ENCODE results near the gene CFAP97D1. TPM values are rescaled to one million over a fixed set of nuclear protein-coding genes. Genes with fewer than 3 reads are reported as not detected.

The CFAP97D1 gene
- total RNA-seq, 1 experiment from 2014 or later = 0.13 TPM

DNA sequence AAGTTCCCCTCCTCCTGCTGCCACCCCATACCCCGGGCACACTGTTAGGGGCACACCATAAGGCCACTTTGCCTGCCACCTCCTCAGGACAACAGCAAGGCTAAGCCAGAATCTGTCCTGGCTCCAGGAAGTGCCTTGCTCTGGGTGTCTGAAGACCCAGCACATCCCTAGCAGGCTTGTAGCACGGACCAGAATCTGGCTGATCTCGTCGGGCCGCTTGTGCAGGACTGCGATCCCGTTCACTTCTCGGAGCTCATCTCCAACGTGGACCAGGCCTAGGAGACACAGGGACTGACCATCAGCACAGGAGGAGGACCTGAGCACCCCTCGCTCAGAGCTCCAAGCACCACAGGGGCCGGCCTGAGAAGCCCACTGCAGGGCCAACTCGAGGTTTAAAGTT is 45.3 kb downstream of the CFAP97D1 start:
- ChIA-PET CTCF (interaction anchor here (1.5 to 1.8 kb wide), 2 partner anchors 9 to 21 kb away, joined by 4 to 12 read pairs; partner anchors contain the start of gene CD300LG), POLR2A (no interaction called here)
- no peak overlapping the region for H3K27ac Mint-ChIP-seq
- ATAC-seq = no peak
- no peak for DNase-seq (ENCODE audit: low spot score)
- peaks cover 13% of the 10 kb centered on the region; the same call in 1 of the 2 replicates for H3K36me3 Mint-ChIP-seq
- H3K4me3 Mint-ChIP-seq = no peak overlapping the region
- TF ChIP-seq KAT7 (CRISPR knock-in tag; IDR thresholded peaks at IDR 0.05; ENCODE audit: borderline replicate concordance) (no peak), ATF1 (CRISPR knock-in tag; IDR thresholded peaks at IDR 0.05) (no peak), RORB (CRISPR knock-in tag; IDR thresholded peaks at IDR 0.05) (no peak), OVOL2 (CRISPR knock-in tag; IDR thresholded peaks at IDR 0.05; ENCODE audit: borderline replicate concordance) (no peak), SMAD3 (CRISPR knock-in tag; IDR thresholded peaks at IDR 0.05; ENCODE audit: borderline replicate concordance) (no peak)
- TF ChIP-seq, protein P1, sequence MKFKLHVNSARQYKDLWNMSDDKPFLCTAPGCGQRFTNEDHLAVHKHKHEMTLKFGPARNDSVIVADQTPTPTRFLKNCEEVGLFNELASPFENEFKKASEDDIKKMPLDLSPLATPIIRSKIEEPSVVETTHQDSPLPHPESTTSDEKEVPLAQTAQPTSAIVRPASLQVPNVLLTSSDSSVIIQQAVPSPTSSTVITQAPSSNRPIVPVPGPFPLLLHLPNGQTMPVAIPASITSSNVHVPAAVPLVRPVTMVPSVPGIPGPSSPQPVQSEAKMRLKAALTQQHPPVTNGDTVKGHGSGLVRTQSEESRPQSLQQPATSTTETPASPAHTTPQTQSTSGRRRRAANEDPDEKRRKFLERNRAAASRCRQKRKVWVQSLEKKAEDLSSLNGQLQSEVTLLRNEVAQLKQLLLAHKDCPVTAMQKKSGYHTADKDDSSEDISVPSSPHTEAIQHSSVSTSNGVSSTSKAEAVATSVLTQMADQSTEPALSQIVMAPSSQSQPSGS (CRISPR knock-in tag; IDR thresholded peaks at IDR 0.05; ENCODE audit: borderline replicate concordance, low read depth) = no peak
- TF ChIP-seq, protein P2, sequence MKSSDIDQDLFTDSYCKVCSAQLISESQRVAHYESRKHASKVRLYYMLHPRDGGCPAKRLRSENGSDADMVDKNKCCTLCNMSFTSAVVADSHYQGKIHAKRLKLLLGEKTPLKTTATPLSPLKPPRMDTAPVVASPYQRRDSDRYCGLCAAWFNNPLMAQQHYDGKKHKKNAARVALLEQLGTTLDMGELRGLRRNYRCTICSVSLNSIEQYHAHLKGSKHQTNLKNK (CRISPR knock-in tag; IDR thresholded peaks at IDR 0.05) = no peak
- TF ChIP-seq, protein P3, sequence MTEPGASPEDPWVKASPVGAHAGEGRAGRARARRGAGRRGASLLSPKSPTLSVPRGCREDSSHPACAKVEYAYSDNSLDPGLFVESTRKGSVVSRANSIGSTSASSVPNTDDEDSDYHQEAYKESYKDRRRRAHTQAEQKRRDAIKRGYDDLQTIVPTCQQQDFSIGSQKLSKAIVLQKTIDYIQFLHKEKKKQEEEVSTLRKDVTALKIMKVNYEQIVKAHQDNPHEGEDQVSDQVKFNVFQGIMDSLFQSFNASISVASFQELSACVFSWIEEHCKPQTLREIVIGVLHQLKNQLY (CRISPR knock-in tag; IDR thresholded peaks at IDR 0.05) = no peak
- TF ChIP-seq, protein P4, sequence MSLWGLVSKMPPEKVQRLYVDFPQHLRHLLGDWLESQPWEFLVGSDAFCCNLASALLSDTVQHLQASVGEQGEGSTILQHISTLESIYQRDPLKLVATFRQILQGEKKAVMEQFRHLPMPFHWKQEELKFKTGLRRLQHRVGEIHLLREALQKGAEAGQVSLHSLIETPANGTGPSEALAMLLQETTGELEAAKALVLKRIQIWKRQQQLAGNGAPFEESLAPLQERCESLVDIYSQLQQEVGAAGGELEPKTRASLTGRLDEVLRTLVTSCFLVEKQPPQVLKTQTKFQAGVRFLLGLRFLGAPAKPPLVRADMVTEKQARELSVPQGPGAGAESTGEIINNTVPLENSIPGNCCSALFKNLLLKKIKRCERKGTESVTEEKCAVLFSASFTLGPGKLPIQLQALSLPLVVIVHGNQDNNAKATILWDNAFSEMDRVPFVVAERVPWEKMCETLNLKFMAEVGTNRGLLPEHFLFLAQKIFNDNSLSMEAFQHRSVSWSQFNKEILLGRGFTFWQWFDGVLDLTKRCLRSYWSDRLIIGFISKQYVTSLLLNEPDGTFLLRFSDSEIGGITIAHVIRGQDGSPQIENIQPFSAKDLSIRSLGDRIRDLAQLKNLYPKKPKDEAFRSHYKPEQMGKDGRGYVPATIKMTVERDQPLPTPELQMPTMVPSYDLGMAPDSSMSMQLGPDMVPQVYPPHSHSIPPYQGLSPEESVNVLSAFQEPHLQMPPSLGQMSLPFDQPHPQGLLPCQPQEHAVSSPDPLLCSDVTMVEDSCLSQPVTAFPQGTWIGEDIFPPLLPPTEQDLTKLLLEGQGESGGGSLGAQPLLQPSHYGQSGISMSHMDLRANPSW (CRISPR knock-in tag; conservative IDR thresholded peaks at IDR 0.05; ENCODE audit: low read depth) = no peak
- peaks cover 3% of the 10 kb centered on the region for H3K4me1 Mint-ChIP-seq
- no peaks in the 10 kb centered on the region for H3K9me3 Mint-ChIP-seq
- no peaks in the 10 kb centered on the region for H3K27me3 Mint-ChIP-seq (ENCODE audit: low read depth)

DNA sequence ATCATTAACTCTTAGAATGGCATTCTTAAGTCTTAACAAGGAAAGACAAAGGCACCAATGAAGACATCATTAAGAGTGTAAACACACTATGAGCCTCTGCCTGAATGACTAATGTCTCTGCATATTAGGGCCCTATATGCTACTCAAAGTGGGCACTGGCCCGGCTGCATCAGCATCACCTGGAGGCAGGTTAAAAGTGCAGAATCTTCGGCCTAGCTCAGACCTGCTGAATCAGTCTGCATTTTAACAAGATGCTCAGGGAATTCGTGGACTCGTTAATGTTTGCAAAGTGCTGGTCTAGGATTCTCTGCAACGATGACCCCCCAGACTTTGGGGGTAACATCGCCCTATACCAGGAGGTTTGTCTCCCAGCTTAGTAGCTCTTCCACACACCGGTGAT is 46.0 kb downstream of the CFAP97D1 start:
- POLR2A ChIA-PET = no interaction called here
- no peak overlapping the region for H3K4me3 Mint-ChIP-seq
- ATAC-seq = no peak
- TF ChIP-seq RELA (CRISPR knock-in tag; IDR thresholded peaks at IDR 0.05; ENCODE audit: borderline replicate concordance) (no peak), OVOL2 (CRISPR knock-in tag; IDR thresholded peaks at IDR 0.05; ENCODE audit: borderline replicate concordance) (no peak)
- TF ChIP-seq, protein P5, sequence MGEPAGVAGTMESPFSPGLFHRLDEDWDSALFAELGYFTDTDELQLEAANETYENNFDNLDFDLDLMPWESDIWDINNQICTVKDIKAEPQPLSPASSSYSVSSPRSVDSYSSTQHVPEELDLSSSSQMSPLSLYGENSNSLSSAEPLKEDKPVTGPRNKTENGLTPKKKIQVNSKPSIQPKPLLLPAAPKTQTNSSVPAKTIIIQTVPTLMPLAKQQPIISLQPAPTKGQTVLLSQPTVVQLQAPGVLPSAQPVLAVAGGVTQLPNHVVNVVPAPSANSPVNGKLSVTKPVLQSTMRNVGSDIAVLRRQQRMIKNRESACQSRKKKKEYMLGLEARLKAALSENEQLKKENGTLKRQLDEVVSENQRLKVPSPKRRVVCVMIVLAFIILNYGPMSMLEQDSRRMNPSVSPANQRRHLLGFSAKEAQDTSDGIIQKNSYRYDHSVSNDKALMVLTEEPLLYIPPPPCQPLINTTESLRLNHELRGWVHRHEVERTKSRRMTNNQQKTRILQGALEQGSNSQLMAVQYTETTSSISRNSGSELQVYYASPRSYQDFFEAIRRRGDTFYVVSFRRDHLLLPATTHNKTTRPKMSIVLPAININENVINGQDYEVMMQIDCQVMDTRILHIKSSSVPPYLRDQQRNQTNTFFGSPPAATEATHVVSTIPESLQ (CRISPR knock-in tag; IDR thresholded peaks at IDR 0.05) = no peak
- TF ChIP-seq, protein P6, sequence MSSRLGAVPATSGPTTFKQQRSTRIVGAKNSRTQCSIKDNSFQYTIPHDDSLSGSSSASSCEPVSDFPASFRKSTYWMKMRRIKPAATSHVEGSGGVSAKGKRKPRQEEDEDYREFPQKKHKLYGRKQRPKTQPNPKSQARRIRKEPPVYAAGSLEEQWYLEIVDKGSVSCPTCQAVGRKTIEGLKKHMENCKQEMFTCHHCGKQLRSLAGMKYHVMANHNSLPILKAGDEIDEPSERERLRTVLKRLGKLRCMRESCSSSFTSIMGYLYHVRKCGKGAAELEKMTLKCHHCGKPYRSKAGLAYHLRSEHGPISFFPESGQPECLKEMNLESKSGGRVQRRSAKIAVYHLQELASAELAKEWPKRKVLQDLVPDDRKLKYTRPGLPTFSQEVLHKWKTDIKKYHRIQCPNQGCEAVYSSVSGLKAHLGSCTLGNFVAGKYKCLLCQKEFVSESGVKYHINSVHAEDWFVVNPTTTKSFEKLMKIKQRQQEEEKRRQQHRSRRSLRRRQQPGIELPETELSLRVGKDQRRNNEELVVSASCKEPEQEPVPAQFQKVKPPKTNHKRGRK (CRISPR knock-in tag; IDR thresholded peaks at IDR 0.05; ENCODE audit: borderline replicate concordance) = no peak
- TF ChIP-seq, protein P7, sequence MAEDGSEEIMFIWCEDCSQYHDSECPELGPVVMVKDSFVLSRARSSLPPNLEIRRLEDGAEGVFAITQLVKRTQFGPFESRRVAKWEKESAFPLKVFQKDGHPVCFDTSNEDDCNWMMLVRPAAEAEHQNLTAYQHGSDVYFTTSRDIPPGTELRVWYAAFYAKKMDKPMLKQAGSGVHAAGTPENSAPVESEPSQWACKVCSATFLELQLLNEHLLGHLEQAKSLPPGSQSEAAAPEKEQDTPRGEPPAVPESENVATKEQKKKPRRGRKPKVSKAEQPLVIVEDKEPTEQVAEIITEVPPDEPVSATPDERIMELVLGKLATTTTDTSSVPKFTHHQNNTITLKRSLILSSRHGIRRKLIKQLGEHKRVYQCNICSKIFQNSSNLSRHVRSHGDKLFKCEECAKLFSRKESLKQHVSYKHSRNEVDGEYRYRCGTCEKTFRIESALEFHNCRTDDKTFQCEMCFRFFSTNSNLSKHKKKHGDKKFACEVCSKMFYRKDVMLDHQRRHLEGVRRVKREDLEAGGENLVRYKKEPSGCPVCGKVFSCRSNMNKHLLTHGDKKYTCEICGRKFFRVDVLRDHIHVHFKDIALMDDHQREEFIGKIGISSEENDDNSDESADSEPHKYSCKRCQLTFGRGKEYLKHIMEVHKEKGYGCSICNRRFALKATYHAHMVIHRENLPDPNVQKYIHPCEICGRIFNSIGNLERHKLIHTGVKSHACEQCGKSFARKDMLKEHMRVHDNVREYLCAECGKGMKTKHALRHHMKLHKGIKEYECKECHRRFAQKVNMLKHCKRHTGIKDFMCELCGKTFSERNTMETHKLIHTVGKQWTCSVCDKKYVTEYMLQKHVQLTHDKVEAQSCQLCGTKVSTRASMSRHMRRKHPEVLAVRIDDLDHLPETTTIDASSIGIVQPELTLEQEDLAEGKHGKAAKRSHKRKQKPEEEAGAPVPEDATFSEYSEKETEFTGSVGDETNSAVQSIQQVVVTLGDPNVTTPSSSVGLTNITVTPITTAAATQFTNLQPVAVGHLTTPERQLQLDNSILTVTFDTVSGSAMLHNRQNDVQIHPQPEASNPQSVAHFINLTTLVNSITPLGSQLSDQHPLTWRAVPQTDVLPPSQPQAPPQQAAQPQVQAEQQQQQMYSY (CRISPR knock-in tag; IDR thresholded peaks at IDR 0.05) = no peak
- TF ChIP-seq, protein P8, sequence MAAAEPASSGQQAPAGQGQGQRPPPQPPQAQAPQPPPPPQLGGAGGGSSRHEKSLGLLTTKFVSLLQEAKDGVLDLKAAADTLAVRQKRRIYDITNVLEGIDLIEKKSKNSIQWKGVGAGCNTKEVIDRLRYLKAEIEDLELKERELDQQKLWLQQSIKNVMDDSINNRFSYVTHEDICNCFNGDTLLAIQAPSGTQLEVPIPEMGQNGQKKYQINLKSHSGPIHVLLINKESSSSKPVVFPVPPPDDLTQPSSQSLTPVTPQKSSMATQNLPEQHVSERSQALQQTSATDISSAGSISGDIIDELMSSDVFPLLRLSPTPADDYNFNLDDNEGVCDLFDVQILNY (CRISPR knock-in tag; IDR thresholded peaks at IDR 0.05) = no peak
- TF ChIP-seq, protein P2 (CRISPR knock-in tag; IDR thresholded peaks at IDR 0.05) = no peak
- TF ChIP-seq, protein P9, sequence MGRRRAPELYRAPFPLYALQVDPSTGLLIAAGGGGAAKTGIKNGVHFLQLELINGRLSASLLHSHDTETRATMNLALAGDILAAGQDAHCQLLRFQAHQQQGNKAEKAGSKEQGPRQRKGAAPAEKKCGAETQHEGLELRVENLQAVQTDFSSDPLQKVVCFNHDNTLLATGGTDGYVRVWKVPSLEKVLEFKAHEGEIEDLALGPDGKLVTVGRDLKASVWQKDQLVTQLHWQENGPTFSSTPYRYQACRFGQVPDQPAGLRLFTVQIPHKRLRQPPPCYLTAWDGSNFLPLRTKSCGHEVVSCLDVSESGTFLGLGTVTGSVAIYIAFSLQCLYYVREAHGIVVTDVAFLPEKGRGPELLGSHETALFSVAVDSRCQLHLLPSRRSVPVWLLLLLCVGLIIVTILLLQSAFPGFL (CRISPR knock-in tag; IDR thresholded peaks at IDR 0.05; ENCODE audit: borderline replicate concordance) = no peak

More for the DNA sequence above, 46.0 kb downstream of the CFAP97D1 start:
- peaks cover 10% of the 10 kb centered on the region for H3K4me1 Mint-ChIP-seq
- no peak for DNase-seq (ENCODE audit: low spot score)
- CTCF ChIA-PET = interaction anchor here (1.3 to 1.8 kb wide), 3 partner anchors 9 to 20 kb away, joined by 4 to 12 read pairs (median 6); partner anchors contain the start of gene CD300LG
- H3K36me3 Mint-ChIP-seq = peaks cover 13% of the 10 kb centered on the region; the same call in 1 of the 2 replicates
- H3K27ac Mint-ChIP-seq = no peak overlapping the region
- H3K9me3 Mint-ChIP-seq = no peaks in the 10 kb centered on the region
- H3K27me3 Mint-ChIP-seq (ENCODE audit: low read depth) = peaks cover 3% of the 10 kb centered on the region
